Coronary artery (tissue), 2 donors: ENCODE results near the gene KRTAP4-1.
"Not testable (repeated sequence)": the region's sequence is repeated elsewhere in the genome, so short reads cannot be mapped to it uniquely, and the experiment has no call there.

Source experiments
- DNase-seq: peaks from one replicate; pipeline ENCODE4 v3.0.0-alpha.2; 2017; ENCODE audit warnings: low spot score
- H3K27ac ChIP-seq, 2 donors: fragments of 200-600 bp; sonication (generic); one replicate each; pipeline ENCODE4 v1.5.1; 2016 to 2019
- H3K4me3 ChIP-seq: fragments of 200-600 bp; sonication (generic); 2 replicates; pipeline ENCODE4 v1.5.1; 2016; ENCODE audit warnings: mild to moderate bottlenecking, moderate library complexity
- CTCF ChIP-seq: fragments of 200-600 bp; sonication (generic); IDR thresholded peaks from one replicate; pipeline ENCODE4 v1.5.1; 2019; ENCODE audit warnings: antibody characterized with exemption

Gene KRTAP4-1

GRCh38 chr17:41184480-41184961, at the start of gene KRTAP4-1:
Gene KRTAP4-1 (minus strand): TSS chr17:41184911. CDS start chr17:41184854, 57 bp downstream.
- no peak for DNase-seq
- no peak for TF ChIP-seq CTCF
- no peak within 1 kb of the TSS for H3K27ac ChIP-seq

GRCh38 chr17:41232399-41233105, 47.8 kb upstream of the KRTAP4-1 start, which contains the start of gene KRTAP9-3:
Gene KRTAP9-3 (plus strand): TSS chr17:41232449. CDS start chr17:41232502, 53 bp downstream.
- DNase-seq, H3K4me3 ChIP-seq, H3K27ac ChIP-seq: not testable (repeated sequence)

More at GRCh38 chr17:41184480-41184961, at the start of gene KRTAP4-1:
- no peak within 1 kb of the TSS for H3K4me3 ChIP-seq

GRCh38 chr17:41231731-41232130, 47.0 kb upstream of the KRTAP4-1 start:
- Histone ChIP-seq H3K27ac (no peak overlapping the region), H3K4me3 (no peak overlapping the region)
- TF ChIP-seq CTCF, result no peak
- DNase-seq, result no peak

GRCh38 chr17:41230094-41230493, 45.4 kb upstream of the KRTAP4-1 start:
- no peak for DNase-seq
- Histone ChIP-seq H3K4me3 (no peak overlapping the region), H3K27ac (no peak overlapping the region)
- TF ChIP-seq CTCF, result no peak

DNA sequence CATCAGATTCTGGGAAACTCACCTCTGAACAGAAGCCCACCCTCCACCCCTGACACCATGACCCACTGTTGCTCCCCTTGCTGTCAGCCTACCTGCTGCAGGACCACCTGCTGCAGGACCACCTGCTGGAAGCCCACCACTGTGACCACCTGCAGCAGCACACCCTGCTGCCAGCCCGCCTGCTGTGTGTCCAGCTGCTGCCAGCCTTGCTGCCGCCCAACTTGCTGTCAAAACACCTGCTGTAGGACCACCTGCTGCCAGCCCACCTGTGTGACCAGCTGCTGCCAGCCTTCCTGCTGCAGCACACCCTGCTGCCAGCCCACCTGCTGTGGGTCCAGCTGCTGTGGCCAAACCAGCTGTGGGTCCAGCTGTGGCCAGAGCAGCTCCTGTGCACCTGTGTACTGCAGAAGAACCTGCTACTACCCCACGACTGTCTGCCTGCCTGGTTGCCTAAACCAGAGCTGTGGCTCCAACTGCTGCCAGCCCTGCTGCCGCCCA, 41.9 kb upstream of the KRTAP4-1 start, which contains the start of gene KRTAP9-2:
Gene KRTAP9-2 (plus strand): TSS at position 51 of the 498 bp plus-strand sequence. CDS start 7 bp downstream, at position 58.
- not testable (repeated sequence) for H3K27ac ChIP-seq, H3K4me3 ChIP-seq, DNase-seq

DNA sequence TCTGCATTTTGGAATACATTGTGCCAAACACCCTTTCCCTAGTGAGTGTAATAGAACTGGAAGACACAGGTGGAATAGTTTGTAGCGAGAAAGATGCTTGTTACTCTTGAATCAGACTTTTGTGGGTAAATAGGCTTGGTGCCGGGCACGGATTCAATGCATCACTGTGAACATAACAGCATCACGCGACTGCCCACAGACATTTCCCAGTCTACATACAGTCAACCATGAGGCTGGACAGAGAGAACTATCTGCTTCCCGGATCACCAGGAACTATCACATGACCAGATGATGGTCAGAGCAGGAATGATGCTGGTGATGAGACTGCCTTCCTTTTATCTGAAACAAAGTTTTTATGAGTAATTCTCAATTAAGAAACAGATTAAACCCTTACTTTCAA, 41.3 kb upstream of the KRTAP4-1 start:
- no peak for DNase-seq
- TF ChIP-seq CTCF, result no peak
- H3K27ac ChIP-seq, result no peak overlapping the region
- no peak overlapping the region for H3K4me3 ChIP-seq

- Histone ChIP-seq H3K27ac (no peak overlapping the region), H3K4me3 (no peak overlapping the region)
- DNase-seq, result no peak
- no peak for TF ChIP-seq CTCF
Measured at GRCh38 chr17:41223821-41224220, 39.1 kb upstream of the KRTAP4-1 start.

- TF ChIP-seq CTCF, result no peak
- no peak for DNase-seq
- H3K27ac ChIP-seq, result no peak overlapping the region
- H3K4me3 ChIP-seq, result no peak overlapping the region
Measured at GRCh38 chr17:41215681-41216080, 31.0 kb upstream of the KRTAP4-1 start.
